RWPE1 (cell line): Measurements from ENCODE around the gene TSC22D3.

ENCODE experiments used
- CTCF ChIA-PET: fragments of 350-600 bp; sonication (Branson Sonifier 250); formaldehyde crosslinking; extraction: SDS; loops from one replicate; lab custom pipeline; 2021; lab: Yijun Ruan, JAX
- POLR2A ChIA-PET: fragments of 400-600 bp; formaldehyde crosslinking; extraction: SDS; loops from one replicate; lab custom pipeline; 2020; ENCODE audit warnings: antibody characterized with exemption; ENCODE audit not compliant: low non-redundant PET; lab: Yijun Ruan, JAX
- DNase-seq: peaks from one replicate; pipeline ENCODE4 v3.0.0; 2012; ENCODE audit warnings: low spot score
- H3K27ac ChIP-seq: fragments of 450-650 bp; 2 replicates; pipeline ENCODE4 v1.5.1; 2017
- CTCF ChIP-seq: fragments of 450-650 bp; conservative IDR thresholded peaks from 2 replicates; pipeline ENCODE4 v1.5.1; 2017; ENCODE audit warnings: low read depth, mild to moderate bottlenecking

Gene TSC22D3

GRCh38 chrX:107804427-107804826 is 28.8 kb upstream of the TSC22D3 start:
- no peak for TF ChIP-seq CTCF
- no peak for DNase-seq
- no peak overlapping the region for H3K27ac ChIP-seq
- POLR2A ChIA-PET = no interaction called here
- CTCF ChIA-PET = interaction anchor here (0.7 kb wide), 1 partner anchor 86 kb away, joined by 3 read pairs; no protein-coding TSS in a partner anchor

GRCh38 chrX:107787827-107788226 is 12.2 kb upstream of the TSC22D3 start:
- ChIA-PET POLR2A (no interaction called here), CTCF (no interaction called here)
- H3K27ac ChIP-seq = no peak overlapping the region
- TF ChIP-seq CTCF = no peak
- DNase-seq = no peak

GRCh38 chrX:107780525-107780924 is 4.9 kb upstream of the TSC22D3 start:
- no peak overlapping the region for H3K27ac ChIP-seq
- no peak for DNase-seq
- ChIA-PET CTCF (no interaction called here), POLR2A (no interaction called here)
- TF ChIP-seq CTCF = no peak

- peak within 1 kb of the TSS; percentile 95 for H3K27ac ChIP-seq
- TF ChIP-seq CTCF = no peak
- ChIA-PET CTCF (interaction anchor here (0.5 to 1.9 kb wide), 12 partner anchors 9 to 314 kb away, joined by 3 to 12 read pairs (median 3); partner anchors contain the start of gene ATG4A), POLR2A (no interaction called here)
- DNase-seq = no peak
These were observed 1.9 kb upstream of the TSC22D3 start, which contains the start of gene NCBP2L for GRCh38 chrX:107777536-107777832. NCBP2L (plus strand) TSS chrX:107777733; CDS start chrX:107794221, 16,488 bp downstream.

- CTCF ChIA-PET = interaction anchor here (0.5 to 1.9 kb wide), 12 partner anchors 10 to 315 kb away, joined by 3 to 12 read pairs (median 3); partner anchors contain the start of gene ATG4A
- peak; percentile 65 for DNase-seq
- POLR2A ChIA-PET = no interaction called here
- peak overlapping the region; percentile 95 for H3K27ac ChIP-seq
- TF ChIP-seq CTCF = peak; percentile 57
These were observed 1.3 kb upstream of the TSC22D3 start for GRCh38 chrX:107776649-107777535.

- POLR2A ChIA-PET = interaction anchor here (0.9 kb wide), 1 partner anchor 99 kb away, joined by 4 read pairs; no protein-coding TSS in a partner anchor
- no peak for TF ChIP-seq CTCF
- H3K27ac ChIP-seq = peak overlapping the region; percentile 95
- CTCF ChIA-PET = interaction anchor here (0.7 to 1.4 kb wide), 4 partner anchors 9 to 117 kb away, joined by 3 to 9 read pairs (median 5); no protein-coding TSS in a partner anchor
- no peak for DNase-seq
These were observed 420 bp downstream of the TSC22D3 start for GRCh38 chrX:107775000-107775733.
